Measurements from ENCODE around the gene MGMT. TPM values are rescaled to one million over a fixed set of nuclear protein-coding genes. Genes with fewer than 3 reads are reported as not detected.

Gene MGMT
- total and polyA plus RNA-seq, 2 experiments from 2014 or later = 19.3 to 21.9 TPM

- Mint-ChIP-seq H3K27ac (no peak overlapping the region), H3K36me3 (ENCODE audit: low read depth) (no peaks in the 10 kb centered on the region; the same call in 2 of the 3 replicates), H3K4me3 (no peak overlapping the region), H3K4me1 (peaks cover 11% of the 10 kb centered on the region; the same call in 2 of the 3 replicates), H3K9me3 (no peaks in the 10 kb centered on the region), H3K27me3 (ENCODE audit: insufficient read depth, low read depth, poor library complexity) (peaks cover 3% of the 10 kb centered on the region)
- Histone ChIP-seq H3F3A (replicated peaks; ENCODE audit: low read depth) (no peaks in the 10 kb centered on the region), H2AFZ (peak overlapping the region; percentile 85), H3K36me3 (ENCODE audit: insufficient read depth) (no peaks in the 10 kb centered on the region), H3K4me2 (no peak overlapping the region), H3K27me3 (ENCODE audit: insufficient read depth) (no peaks in the 10 kb centered on the region), H3K79me2 (replicated peaks; ENCODE audit: insufficient read depth) (no peaks in the 10 kb centered on the region), H3K4me1 (ENCODE audit: insufficient read depth) (no peaks in the 10 kb centered on the region), H3K4me3 (no peak overlapping the region), H4K20me1 (replicated peaks; ENCODE audit: insufficient read depth) (no peaks in the 10 kb centered on the region), H3K27ac (ENCODE audit: low read depth) (no peak overlapping the region), H3K9me2 (ENCODE audit: insufficient read depth) (no peaks in the 10 kb centered on the region)
- peak; percentile 33; the same call in 1 of the 3 replicates for ATAC-seq
- TF ChIP-seq ZNF331 (CRISPR knock-in tag; IDR thresholded peaks at IDR 0.05; ENCODE audit: low read depth) (no peak), EZH2 (IDR thresholded peaks at IDR 0.05; ENCODE audit: low read depth, unreplicated experiment) (no peak), REST (IDR thresholded peaks at IDR 0.05; ENCODE audit: unreplicated experiment) (no peak)
- no peak for DNase-seq (ENCODE audit: low spot score)
These were observed 47.6 kb upstream of the MGMT start for GRCh38 chr10:129419397-129419796.

GRCh38 chr10:129421399-129422010 lies 45.5 kb upstream of the MGMT start:
- no peaks in the 10 kb centered on the region for H3K9me2 ChIP-seq (ENCODE audit: insufficient read depth)
- Mint-ChIP-seq H3K27ac (no peak overlapping the region), H3K9me3 (no peaks in the 10 kb centered on the region), H3K4me1 (peaks cover 11% of the 10 kb centered on the region; the same call in 2 of the 3 replicates), H3K4me3 (no peak overlapping the region), H3K36me3 (ENCODE audit: low read depth) (no peaks in the 10 kb centered on the region; the same call in 2 of the 3 replicates), H3K27me3 (ENCODE audit: insufficient read depth, low read depth, poor library complexity) (peaks cover 3% of the 10 kb centered on the region)
- H3K27me3 ChIP-seq (ENCODE audit: insufficient read depth) = no peaks in the 10 kb centered on the region
- H2AFZ ChIP-seq = no peak overlapping the region
- ATAC-seq (no peak), DNase-seq (ENCODE audit: low spot score) (no peak)
- no peaks in the 10 kb centered on the region for H4K20me1 ChIP-seq (replicated peaks; ENCODE audit: insufficient read depth)
- H3K4me1 ChIP-seq (ENCODE audit: insufficient read depth) = no peaks in the 10 kb centered on the region
- H3K27ac ChIP-seq (ENCODE audit: low read depth) = no peak overlapping the region
- no peak overlapping the region for H3K4me3 ChIP-seq
- H3K79me2 ChIP-seq (replicated peaks; ENCODE audit: insufficient read depth) = no peaks in the 10 kb centered on the region
- no peaks in the 10 kb centered on the region for H3F3A ChIP-seq (replicated peaks; ENCODE audit: low read depth)
- no peaks in the 10 kb centered on the region for H3K36me3 ChIP-seq (ENCODE audit: insufficient read depth)
- H3K4me2 ChIP-seq = no peak overlapping the region
- TF ChIP-seq STAT1 (IDR thresholded peaks at IDR 0.05; ENCODE audit: unreplicated experiment) (no peak), ZNF331 (CRISPR knock-in tag; IDR thresholded peaks at IDR 0.05; ENCODE audit: low read depth) (no peak), CTCF (conservative IDR thresholded peaks at IDR 0.05; ENCODE audit: low read depth in 2 of 2) (no peak), POLR2AphosphoS5 (IDR thresholded peaks at IDR 0.05; ENCODE audit: low read depth) (no peak), CREB1 (CRISPR knock-in tag; IDR thresholded peaks at IDR 0.05; ENCODE audit: low read depth) (no peak), REST (IDR thresholded peaks at IDR 0.05; ENCODE audit: unreplicated experiment) (no peak), ZNF114 (CRISPR knock-in tag; IDR thresholded peaks at IDR 0.05) (no peak), EZH2phosphoT487 (IDR thresholded peaks at IDR 0.05; ENCODE audit: unreplicated experiment) (no peak), EZH2 (IDR thresholded peaks at IDR 0.05; ENCODE audit: low read depth, unreplicated experiment) (no peak), JUNB (IDR thresholded peaks at IDR 0.05; ENCODE audit: unreplicated experiment) (no peak)
- TF ChIP-seq, protein P1, sequence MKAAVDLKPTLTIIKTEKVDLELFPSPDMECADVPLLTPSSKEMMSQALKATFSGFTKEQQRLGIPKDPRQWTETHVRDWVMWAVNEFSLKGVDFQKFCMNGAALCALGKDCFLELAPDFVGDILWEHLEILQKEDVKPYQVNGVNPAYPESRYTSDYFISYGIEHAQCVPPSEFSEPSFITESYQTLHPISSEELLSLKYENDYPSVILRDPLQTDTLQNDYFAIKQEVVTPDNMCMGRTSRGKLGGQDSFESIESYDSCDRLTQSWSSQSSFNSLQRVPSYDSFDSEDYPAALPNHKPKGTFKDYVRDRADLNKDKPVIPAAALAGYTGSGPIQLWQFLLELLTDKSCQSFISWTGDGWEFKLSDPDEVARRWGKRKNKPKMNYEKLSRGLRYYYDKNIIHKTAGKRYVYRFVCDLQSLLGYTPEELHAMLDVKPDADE (IDR thresholded peaks at IDR 0.05) = no peak
